CD4-positive, alpha-beta T cell treated with Interleukin-10 for 1 hour (primary cell): Measurements from ENCODE around the gene CGNL1.

ENCODE experiments used
- DNase-seq: peaks from one replicate; pipeline ENCODE4 v3.0.0-alpha.2; 2020

The CGNL1 gene

DNA sequence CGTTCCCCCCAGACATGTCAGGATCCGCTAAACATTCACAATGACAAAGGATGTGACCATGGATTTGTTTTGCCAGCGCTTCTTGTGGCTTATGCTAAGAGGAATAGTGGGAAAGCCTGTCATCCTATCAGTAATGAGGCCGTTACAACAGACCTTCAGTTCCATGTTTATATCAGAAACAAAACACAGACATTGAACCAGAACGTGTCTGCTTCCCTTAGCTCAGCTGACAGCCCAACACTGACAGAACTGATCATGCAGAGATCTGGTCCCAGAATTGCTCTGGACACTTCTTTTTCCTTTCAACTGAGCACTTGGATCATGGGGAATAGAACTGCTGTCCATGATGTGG is 157.1 kb downstream of the CGNL1 start:
- no peak for DNase-seq

DNA sequence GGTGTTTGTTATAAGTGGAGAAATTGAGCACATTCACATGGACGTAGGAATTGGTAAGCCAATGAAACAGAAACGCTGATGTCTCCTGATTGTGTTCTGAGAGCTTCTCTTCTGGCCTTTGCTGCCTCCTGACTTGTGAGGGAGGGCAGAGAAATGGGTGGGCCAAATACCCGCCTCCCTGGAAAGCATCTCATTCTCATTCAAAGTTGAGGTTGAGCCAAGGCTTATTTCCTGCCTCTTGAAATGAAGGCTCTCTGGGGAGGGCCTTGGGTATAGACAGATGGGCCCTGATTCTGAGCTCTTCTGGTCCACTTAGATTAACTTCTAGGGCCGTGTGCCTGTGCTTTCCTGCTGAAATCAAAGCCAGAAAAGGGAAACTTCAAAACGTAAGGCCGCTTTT is 158.0 kb downstream of the CGNL1 start:
- DNase-seq: no peak

DNA sequence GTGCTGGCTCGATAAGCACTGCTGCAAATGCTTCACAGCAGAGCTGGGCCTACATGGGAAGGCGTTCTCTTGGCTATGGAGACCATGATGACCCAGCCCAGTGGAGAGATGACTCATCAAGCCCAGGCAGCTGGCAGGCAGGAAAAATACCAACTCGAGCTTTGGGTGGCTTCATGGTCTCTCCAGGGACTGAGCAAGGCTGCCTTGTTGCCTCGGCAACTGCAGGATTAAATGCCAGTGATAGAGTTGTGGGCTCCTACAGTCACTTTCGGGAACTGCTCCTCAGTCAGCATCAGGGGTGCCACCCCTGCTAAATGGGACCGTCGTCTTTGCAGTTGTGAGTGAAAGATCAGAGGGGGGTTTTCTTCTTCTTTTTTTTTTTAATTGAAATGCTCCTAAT is 160.8 kb downstream of the CGNL1 start:
- no peak for DNase-seq

DNA sequence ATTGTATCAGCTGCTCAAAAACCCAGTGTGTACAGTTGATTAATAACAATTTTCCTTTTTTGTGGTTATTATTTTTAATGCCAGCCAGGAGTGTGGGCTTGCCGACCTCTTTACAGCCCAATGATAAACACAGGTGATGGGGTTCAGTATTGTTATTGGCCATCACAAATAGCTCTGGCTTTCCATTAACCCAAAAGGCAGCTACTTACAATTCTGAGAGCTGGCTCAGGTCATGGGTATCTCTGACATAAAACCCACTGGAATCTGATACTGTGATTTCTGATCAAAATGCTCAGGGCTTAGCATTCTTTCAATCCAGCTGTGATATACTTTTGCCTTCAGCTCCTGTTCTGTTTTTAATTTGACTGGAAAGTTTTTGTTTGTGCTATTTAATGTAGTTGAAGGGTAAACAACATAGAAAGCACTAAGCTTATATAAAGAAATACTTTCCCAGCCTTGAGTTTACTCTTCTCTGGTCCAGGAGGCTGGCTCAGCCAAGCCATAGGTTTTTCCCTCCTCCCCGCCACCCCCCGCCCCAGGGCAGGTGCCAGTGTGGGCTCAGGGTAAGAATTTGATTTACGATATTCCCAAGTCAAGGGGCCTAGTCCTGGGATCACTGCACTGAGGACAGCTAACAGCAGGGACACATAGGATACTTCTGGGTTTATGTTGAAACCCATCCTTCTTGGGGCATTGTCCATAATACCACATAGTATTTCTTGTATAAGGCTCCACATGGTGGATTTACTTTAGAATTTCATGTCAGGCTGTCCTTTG is 161.4 kb downstream of the CGNL1 start:
- DNase-seq: no peak

DNA sequence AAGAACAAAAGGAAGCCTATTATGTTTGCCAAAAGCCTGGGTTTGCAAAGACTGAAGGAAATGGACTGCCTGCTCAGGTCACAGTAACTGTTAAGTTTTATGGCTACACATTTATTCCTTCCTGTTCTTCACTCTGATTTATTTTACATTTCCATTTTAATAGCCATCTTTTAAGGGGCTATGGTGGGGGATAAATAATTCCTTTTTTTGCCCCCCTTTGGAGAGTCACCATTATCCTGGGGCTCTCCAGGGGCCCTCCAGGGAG is 161.9 kb downstream of the CGNL1 start:
- DNase-seq: no peak

DNA sequence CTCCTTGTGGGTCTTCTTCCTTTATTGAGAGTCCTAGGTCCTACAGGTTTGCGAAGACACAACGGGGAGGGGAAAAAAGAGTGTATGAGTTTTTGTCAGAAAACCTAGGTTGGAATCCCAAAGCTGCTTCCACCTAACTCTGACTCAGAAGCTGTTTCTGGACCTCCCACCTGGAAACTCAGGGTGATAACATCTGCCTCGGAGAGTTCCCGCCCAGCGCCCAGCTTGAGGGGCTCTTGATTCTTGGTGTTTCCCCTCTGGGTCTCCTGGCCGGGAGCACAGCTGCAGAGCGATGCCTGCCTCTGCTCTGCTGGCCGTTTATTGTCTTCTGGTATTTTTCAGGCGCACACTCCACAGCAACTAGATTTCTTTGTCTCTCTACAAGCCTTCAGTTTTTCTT is 162.5 kb downstream of the CGNL1 start:
- no peak for DNase-seq

DNA sequence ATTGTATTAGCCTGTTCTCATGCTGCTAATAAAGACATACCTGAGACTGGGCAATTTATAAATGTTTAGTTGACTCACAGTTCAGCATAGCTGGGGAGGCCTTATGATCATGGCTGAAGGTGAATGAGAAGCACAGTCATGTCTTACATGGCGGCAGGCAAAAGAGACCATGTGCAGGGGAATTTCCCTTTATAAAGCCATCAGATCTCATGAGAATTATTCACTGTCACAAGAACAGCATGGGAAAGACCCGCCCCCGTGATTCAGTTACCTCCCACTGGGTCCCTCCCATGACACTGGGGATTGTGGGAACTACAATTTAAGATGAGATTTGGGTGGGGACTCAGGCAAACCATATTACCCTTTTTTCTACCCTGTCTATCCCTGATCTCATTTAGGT is 163.9 kb downstream of the CGNL1 start:
- no peak for DNase-seq

DNA sequence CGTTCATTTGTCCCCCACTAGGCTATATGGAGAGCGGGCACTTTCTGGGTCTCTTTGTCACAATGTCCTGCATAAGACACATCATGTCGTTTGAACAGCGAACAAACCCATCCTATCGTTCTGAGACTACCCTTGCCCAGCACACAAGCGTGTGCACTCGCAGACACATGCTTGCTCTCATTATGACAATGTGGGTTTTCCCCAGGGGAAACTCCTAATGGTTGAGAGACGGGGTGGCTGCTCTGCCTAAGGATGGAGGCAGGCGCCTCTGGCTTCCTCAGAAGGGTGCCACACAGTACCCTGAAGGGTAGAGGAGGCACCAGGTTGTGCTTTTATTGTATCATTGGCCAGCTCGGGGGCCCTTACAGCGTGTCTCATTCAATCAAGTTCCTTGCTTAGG is 164.4 kb downstream of the CGNL1 start:
- no peak for DNase-seq

DNA sequence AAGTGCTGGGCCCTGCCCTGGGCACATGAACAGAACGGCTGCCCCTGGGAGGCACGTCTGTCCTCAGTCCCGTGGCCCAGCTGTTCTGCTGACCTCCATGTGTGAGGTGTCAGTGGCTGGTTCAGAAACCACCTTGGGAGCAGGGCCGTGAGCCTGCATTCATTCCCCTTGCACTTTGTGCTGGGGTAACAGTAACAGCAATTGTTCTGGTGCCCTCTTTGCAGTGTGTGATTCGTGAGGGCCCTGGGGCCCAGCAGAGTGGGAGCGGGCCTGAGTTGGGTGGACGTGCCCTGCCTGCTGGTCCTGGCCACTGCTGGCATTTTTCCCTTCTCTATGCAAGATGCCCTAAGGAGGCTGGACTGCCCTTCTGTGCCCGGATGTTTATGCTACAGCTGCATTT is 165.0 kb downstream of the CGNL1 start:
- no peak for DNase-seq

DNA sequence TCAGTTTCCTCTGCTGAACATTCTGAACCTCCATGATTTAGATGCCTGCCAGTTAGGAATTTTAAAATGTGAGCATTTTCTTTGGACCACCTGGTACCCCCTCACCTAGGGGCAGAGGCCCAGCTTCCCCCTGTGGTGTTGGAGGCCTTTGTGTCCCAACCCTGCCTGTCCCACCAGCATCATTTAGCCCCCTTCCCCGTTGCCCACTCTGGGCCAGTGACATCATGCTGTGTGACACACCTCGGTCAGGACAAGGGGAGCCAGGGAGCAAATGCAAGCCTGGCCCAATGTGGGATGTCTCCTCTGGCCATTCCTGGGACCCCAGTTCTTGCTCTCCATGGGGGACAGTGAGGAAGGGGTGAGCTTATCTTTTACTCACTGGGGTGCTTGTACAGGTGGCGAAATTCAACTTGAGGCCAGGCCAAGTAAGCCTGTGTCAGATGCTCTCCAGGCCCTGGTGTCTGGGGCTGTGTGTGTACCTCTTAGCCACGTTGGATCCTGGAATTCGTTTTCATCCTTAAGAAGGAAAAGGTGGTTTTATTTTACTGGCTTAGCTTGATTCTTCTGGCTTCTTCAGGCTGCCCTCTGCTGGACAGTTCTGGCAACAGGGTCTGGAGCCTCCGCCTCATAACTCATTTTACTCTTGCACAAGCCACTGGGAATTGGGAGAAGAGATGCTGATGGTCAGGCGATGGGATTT is 165.7 kb downstream of the CGNL1 start:
- DNase-seq: no peak

DNA sequence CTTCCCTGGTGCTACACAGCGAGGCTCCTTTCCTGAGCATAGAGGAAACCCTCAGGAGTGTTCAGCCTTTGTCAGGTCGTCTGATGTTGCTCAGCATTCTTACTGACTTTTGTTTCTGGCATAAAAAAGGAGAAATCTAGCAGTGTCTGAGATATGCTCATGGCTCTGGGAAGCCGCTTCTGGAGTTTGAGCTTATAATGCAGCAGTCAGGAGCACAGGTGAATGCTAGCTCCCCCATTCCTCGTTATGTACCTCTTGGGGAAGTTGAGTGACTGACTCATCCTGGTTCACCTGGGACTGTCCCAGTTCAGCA is 166.2 kb downstream of the CGNL1 start:
- no peak for DNase-seq

DNA sequence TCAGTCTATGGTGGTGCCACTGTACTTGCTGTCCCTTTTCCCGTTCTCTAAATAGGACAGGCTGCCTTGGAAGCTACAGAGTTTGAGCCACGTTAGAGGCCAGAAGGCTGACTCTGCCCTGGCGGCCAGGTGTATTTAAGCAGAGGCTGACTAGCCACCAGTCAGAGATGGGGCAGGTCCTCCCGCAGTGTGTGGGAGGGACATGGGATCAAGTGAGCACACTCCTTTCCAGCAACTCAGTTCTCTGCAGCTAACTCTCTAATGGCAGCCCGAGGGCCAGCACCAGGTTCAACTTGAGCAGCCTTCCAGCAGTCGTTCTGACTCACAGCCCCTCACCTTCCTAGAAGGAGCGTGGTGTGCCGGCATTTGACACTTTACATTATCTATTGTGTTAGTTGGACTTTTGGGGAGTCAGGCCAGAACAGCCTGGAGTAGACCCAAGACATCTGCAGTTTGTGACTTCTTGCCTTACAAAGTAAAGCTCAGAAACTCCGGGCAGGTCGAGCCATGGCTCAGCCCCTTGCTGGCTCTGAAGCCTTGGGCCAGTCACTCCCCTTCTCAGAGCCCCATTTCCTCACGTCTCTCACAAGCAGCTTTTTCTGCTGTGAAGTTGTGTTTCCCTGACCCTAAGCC is 168.7 kb downstream of the CGNL1 start:
- no peak for DNase-seq

DNA sequence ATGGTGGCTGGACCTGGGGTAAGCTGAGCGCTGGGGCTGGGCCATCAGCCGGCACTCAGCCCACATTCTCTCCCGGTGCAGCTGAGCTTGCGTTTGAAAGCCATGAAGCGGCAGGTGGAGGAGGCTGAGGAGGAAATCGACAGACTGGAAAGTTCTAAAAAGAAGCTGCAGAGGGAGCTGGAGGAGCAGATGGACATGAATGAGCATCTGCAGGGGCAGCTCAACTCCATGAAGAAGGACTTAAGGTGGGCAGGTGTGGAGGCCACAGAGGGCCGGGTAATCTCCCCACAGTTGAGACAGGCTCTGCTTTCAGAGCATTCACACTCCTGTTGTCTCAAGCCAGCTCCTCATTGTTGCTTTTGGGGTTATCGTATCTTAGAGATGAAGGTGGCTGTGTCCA is 169.7 kb downstream of the CGNL1 start:
- DNase-seq: no peak

DNA sequence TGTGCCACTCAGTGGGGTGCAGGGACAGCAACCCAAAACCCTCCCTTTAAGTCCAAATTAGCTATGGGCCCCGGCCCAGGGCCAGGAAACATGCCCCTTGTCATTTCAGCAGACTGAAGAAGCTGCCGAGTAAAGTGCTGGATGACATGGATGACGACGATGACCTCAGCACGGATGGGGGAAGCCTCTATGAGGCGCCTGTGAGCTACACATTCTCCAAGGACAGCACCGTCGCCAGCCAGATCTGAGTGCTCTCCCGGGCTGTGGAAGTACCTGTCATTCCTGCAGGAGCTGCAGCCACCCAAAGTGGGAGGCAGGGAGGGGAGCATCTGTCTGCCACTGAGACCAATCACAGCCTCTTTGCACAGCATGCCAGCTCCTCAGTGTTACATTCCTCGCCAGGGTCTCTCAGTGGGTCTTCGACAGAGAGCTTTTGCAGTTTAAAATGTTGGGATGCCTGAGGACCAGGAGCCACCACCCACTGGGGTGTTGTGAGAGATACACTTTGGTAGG is 171.0 kb downstream of the CGNL1 start:
- DNase-seq: no peak

DNA sequence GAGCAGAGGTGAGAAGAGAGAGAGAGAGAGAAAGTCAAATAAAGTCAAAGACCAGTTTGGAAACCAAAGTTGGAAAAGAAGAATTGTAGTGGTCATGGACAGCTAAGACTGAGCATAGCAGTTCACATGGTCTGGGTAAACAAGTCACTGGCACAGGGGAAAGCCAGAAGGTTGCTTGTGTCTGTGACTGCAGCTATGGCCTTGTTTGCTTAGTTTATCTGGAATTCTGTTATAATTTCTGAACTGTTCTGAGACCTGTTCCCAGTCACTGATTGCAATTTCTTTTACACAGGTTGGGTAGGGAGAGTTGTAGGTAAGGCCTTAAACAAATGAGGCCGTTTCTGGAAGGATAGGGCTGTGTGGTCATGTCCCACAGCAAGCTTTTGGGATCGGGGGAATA is 172.0 kb downstream of the CGNL1 start:
- no peak for DNase-seq

DNA sequence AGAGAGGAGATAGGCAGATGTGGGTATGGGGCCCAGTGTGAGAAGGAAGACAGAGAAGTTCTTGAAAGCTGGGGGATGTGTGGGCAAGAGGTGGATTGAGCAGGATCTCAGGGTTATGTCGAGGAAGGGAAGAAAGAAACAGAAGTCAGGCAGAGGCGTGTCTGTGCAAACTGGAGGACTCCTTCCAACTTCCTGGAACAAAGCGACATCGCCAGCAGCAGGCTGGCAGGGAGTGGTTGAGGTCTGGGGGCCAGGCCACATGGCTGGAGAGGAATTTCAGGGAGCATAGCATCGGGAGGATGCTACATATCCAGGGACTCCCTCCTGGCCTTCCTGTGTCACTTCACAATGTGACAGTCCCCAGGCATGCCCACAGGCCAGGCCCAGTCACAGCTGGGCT is 172.5 kb downstream of the CGNL1 start:
- DNase-seq: no peak

DNA sequence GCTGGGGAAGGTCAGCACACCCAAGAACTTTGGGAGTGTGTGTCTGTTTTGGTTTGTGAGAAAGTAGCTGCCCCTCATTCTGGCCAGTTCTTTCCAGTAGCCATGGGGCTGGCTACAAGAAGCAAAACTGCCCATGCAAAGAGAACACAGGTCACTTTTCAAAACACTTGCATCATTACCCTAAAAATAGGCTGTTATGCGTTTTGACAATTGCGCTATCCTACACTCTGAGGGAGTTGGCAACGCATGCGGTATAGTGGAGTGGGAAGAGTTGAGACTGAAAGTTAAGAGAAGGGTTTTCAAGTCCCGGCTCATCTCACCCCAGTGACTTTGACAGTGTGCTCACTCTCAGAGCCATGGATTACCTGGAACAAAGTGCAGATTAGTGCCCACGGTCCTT is 173.6 kb downstream of the CGNL1 start:
- no peak for DNase-seq

DNA sequence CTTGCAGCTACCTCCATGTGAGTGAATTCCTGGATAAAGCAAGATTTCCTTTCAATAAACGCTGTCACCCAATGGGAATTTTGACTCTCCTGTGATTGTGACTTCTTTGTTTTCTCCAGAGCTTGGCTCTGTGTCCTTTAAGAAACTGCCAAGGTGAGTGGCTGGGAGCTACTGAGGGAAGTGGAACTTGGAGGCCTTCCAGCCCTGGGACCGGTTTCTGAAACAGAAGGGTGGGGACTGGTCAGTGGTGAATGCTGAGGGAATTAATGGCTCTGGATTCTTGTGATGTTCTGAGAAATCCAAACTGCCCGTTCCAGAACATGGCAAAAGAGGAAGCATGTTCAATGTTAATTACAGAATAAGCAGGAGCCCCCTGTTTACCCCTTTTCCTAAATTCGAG is 174.3 kb downstream of the CGNL1 start:
- DNase-seq: no peak

DNA sequence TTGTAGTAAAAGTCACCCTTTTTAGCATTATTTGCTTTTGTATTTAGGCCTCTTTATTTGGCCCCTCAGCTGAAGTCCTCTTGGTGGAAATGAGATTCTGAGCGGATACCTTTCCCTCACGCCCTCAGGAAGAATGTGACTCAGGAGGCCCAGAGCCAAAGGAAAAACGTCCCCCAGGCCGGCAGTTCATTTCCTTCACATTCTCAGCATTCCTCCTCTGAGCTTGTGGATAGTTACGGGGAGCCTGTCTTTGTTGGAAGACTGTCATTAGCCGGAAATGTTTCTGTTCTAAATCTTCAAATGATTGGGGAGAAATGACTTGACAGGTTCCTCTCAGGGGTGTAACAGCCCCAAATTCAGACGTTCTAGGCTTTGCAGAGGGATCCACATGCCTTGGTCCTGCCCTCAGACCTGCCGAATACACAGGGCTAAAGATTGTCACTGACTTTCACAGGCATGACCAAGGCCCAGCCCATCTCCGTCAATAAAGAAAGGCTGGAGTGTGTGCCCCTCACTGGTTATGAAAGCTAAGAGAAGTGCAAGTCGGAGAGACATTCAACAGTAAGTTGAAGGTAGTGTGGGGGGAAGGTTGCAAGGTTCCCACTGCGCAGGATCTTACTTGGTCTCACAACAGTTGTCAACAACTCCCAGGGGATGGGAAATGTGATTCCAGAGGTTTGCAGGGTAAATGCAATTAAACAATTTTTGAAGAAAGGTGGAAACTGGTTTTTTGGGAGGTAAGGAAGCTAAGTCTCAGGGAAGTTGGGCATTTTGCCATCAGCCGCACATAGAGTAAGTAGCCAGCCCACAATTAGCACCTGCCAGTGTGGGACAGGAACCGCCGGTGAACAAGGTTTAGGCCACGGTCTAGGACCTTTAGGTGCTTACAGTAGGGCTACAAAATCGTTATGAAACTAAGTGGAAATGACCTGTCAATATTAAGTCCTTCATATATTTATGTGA is 175.7 kb downstream of the CGNL1 start:
- DNase-seq: no peak

DNA sequence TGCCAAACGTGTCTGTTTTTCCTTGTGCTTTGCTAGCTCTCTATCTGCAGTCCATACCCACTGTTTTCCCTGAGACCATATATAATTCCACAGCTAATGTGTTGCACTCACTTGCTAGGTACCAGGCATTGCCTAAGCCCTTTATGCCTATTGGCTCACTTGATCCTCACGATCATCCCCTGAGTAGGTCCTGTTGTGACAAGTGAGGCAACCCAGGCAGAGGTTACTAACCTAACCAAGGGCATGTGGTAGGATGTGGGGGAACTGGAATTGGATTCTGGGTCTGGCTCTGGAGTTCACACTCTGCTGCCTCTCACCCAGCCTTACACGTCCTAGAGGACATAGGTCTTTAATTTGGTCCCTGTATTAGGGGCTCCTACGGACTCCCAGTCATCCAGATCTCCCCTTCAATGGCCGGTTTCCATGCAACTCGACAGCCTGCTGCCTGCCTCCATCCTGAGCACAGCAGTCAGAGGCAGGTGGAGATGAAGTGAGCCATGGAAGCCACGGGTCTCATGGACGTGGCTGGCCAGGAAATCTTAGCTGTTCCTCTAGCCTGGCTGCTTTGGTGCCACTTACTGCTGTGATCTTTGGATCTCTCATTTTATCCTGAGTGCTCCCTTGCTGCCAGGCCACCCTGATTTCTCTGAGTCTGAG is 176.5 kb downstream of the CGNL1 start:
- no peak for DNase-seq

DNA sequence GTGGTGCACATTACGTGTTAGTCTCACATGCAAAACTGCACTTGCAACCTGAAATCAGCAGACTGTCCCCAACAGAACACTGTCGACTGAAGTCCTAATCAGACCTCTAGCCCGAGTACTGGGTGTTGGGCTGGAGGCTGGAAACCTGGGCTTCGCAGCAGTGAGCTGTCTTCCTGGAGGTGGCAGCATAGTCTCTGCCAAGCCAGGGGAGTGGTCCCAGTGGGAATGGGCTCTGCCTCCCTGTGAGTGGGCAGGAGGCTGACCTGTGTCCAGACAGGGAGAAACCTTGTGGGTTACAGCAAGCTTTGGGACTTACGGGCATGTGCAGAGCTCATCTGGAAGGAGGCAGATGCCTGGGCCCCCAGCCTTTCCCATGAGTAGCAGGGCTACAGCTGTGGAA is 177.2 kb downstream of the CGNL1 start:
- DNase-seq: no peak

DNA sequence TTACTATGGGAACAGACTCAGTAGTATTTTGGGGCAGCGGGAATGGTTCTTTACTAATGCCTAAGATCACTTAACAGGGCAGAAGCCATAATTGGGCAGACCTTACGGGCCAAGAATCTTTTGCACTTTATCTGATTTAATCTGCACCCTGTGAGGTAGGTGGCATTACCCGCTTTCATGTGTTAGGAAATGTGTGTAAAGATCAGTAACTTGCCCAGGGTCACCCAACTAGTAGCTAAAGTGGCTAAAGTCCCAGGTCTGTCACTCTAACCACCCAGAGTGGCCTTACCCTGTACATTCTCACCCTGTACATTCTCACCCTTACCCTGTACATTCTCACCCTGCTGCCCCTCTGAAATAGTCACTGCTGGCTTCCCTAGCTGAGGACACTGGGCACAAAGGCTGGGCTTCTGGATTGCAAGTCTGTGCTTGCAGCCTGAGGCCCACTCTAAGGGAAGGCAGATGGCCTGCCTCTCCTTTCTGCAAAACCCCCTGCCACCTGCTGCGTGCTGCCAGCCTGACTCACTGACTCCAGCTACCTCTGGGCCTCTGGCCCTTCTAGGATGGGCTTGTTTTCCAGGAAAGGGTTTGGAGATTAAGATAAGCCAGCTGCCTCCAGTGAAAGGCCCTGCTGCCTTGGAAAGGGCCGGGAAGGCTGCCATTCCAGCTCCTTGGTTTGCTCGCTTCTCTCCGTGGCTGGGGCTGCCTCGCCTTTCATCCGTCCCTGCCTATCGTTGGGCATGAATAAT is 177.9 kb downstream of the CGNL1 start:
- DNase-seq: no peak
